Measurements from ENCODE around the gene AOPEP. TPM values are rescaled to one million over a fixed set of nuclear protein-coding genes. Genes with fewer than 3 reads are reported as not detected.

AOPEP gene
- polyA plus RNA-seq, 2 of the 4 experiments (the other 2 are of a cell fraction) = 226 to 266 TPM

DNA sequence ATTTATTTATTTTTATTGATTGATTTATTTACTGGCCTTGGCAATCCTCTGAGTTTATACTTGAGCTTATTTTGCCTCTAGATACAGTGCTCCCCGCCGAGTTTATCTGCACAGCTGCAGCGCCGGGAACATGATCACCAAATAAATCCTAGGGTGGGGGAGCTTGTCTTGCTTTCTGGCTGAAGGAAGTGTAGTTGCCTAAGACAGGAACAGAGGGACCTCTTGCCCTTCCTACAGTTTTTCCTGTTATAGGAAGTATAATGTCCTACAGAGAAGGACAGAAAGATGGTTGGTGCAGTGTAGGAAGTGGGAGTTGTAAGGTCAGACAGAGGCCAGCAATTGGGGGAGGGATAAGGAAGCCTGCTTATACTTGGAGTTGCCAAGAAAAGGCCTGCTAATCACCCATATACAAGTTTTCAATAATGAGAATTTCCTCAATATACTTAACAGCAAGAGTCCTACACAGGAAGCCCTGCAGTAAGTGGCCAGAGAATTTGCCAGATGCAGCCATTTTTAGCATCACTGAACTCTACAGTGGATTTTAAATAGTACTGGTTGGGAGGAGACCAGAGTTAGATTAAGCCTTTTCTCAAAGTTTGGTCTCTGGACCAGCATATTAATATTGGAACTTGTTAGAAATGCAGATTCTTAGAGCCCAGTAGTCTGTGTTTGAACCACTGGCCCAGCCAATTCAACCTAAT is 7.7 kb downstream of the AOPEP start:
- ATAC-seq = no peak
- CTCF ChIA-PET = no interaction called here
- Histone ChIP-seq H3K4me1 (0 out of 3 replicates have a peak, but pooled peaks cover 3% of the 10 kb centered on the region), H3K4me2 (no peak overlapping the region), H3K4me3 (no peak overlapping the region), H3K9me3 (no peaks in the 10 kb centered on the region), H3K27ac (no peak overlapping the region)
- no peak for DNase-seq (ENCODE audit: low read depth in 1 of 2, low spot score in 1 of 2)
- POLR2A ChIA-PET = no interaction called here
- FAIRE-seq = no peak
- TF ChIP-seq BHLHE40 (IDR thresholded peaks at IDR 0.05; ENCODE audit: low read depth, low read length) = no peak
- TF ChIP-seq CEBPB (IDR thresholded peaks at IDR 0.05) = no peak
- no peak for TF ChIP-seq RCOR1 (IDR thresholded peaks at IDR 0.05; ENCODE audit: low read depth, low read length)
- no peak for TF ChIP-seq RFX5 (IDR thresholded peaks at IDR 0.05)
- TF ChIP-seq HDAC2 (IDR thresholded peaks at IDR 0.05) = no peak
- TF ChIP-seq HMGXB4 (CRISPR knock-in tag; IDR thresholded peaks at IDR 0.05; ENCODE audit: borderline replicate concordance) = no peak
- no peak for TF ChIP-seq POLR2A (IDR thresholded peaks at IDR 0.05; ENCODE audit: low read length)
- no peak for TF ChIP-seq SMC3 (IDR thresholded peaks at IDR 0.05)
- TF ChIP-seq ZSCAN20 (CRISPR knock-in tag; IDR thresholded peaks at IDR 0.05) = no peak
- no peak for TF ChIP-seq CHD4 (IDR thresholded peaks at IDR 0.05; ENCODE audit: borderline replicate concordance)
- TF ChIP-seq HOXA7 (CRISPR knock-in tag; IDR thresholded peaks at IDR 0.05) = no peak
- TF ChIP-seq JUNB (IDR thresholded peaks at IDR 0.05) = no peak
- WGBS (ENCODE audit: missing lambda C conversion rate) = 90% methylated on average over 4 of the region's 4 CpGs

- no peak for TF ChIP-seq CBX2 (IDR thresholded peaks at IDR 0.05; ENCODE audit: borderline replicate concordance, low read depth)
- no peak for TF ChIP-seq ZFP36 (IDR thresholded peaks at IDR 0.05; ENCODE audit: borderline replicate concordance, partially characterized antibody)
- no peak for TF ChIP-seq EP300 (IDR thresholded peaks at IDR 0.05)
- POLR2A ChIA-PET = interaction anchor here (1.0 kb wide), 1 partner anchor 10 kb away, joined by 3 read pairs; the partner anchor contains the start of gene AOPEP
- no peak overlapping the region for H3K4me3 ChIP-seq
- FAIRE-seq (no peak), DNase-seq (ENCODE audit: low read depth in 1 of 2, low spot score in 1 of 2) (no peak), ATAC-seq (no peak)
- no peak overlapping the region for H3K27ac ChIP-seq
- CTCF ChIA-PET = no interaction called here
- no peak overlapping the region for H3K4me2 ChIP-seq
- no peaks in the 10 kb centered on the region for H3K9me3 ChIP-seq
- 0 out of 3 replicates have a peak, but pooled peaks cover 3% of the 10 kb centered on the region for H3K4me1 ChIP-seq
Measured at GRCh38 chr9:94736759-94737158, 10.3 kb downstream of the AOPEP start.

GRCh38 chr9:94740145-94740840 is 13.8 kb downstream of the AOPEP start:
- H3K4me1 ChIP-seq = no peaks in the 10 kb centered on the region
- ChIA-PET CTCF (interaction anchor here (1.0 to 1.4 kb wide), 4 partner anchors 16 to 388 kb away, joined by 3 read pairs; no protein-coding TSS in a partner anchor), POLR2A (interaction anchor here (1.9 kb wide), 1 partner anchor 14 kb away, joined by 6 read pairs; the partner anchor contains the start of gene AOPEP)
- no peaks in the 10 kb centered on the region for H3K9me3 ChIP-seq
- no peak overlapping the region for H3K4me2 ChIP-seq
- peak; percentile 34 to 48; a peak in 2 of 6 replicates for ATAC-seq
- DNase-seq (ENCODE audit: low read depth in 1 of 2, low spot score in 1 of 2) = no peak
- H3K27ac ChIP-seq = no peak overlapping the region
- FAIRE-seq = no peak
- WGBS (ENCODE audit: missing lambda C conversion rate) = 79% methylated on average over 3 of the region's 3 CpGs
- H3K4me3 ChIP-seq = no peak overlapping the region
- TF ChIP-seq EP300 (IDR thresholded peaks at IDR 0.05) = no peak
- TF ChIP-seq, protein P1, sequence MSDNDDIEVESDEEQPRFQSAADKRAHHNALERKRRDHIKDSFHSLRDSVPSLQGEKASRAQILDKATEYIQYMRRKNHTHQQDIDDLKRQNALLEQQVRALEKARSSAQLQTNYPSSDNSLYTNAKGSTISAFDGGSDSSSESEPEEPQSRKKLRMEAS (IDR thresholded peaks at IDR 0.05) = no peak
- no peak for TF ChIP-seq MAFK (IDR thresholded peaks at IDR 0.05; ENCODE audit: partially characterized antibody)
- TF ChIP-seq, protein P2, sequence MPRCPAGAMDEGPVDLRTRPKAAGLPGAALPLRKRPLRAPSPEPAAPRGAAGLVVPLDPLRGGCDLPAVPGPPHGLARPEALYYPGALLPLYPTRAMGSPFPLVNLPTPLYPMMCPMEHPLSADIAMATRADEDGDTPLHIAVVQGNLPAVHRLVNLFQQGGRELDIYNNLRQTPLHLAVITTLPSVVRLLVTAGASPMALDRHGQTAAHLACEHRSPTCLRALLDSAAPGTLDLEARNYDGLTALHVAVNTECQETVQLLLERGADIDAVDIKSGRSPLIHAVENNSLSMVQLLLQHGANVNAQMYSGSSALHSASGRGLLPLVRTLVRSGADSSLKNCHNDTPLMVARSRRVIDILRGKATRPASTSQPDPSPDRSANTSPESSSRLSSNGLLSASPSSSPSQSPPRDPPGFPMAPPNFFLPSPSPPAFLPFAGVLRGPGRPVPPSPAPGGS (IDR thresholded peaks at IDR 0.05) = no peak
- no peak for TF ChIP-seq HEYL (CRISPR knock-in tag; IDR thresholded peaks at IDR 0.05)
- no peak for TF ChIP-seq SREBF2 (IDR thresholded peaks at IDR 0.05)
- no peak for TF ChIP-seq FOXS1 (CRISPR knock-in tag; IDR thresholded peaks at IDR 0.05)
- TF ChIP-seq, protein P3, sequence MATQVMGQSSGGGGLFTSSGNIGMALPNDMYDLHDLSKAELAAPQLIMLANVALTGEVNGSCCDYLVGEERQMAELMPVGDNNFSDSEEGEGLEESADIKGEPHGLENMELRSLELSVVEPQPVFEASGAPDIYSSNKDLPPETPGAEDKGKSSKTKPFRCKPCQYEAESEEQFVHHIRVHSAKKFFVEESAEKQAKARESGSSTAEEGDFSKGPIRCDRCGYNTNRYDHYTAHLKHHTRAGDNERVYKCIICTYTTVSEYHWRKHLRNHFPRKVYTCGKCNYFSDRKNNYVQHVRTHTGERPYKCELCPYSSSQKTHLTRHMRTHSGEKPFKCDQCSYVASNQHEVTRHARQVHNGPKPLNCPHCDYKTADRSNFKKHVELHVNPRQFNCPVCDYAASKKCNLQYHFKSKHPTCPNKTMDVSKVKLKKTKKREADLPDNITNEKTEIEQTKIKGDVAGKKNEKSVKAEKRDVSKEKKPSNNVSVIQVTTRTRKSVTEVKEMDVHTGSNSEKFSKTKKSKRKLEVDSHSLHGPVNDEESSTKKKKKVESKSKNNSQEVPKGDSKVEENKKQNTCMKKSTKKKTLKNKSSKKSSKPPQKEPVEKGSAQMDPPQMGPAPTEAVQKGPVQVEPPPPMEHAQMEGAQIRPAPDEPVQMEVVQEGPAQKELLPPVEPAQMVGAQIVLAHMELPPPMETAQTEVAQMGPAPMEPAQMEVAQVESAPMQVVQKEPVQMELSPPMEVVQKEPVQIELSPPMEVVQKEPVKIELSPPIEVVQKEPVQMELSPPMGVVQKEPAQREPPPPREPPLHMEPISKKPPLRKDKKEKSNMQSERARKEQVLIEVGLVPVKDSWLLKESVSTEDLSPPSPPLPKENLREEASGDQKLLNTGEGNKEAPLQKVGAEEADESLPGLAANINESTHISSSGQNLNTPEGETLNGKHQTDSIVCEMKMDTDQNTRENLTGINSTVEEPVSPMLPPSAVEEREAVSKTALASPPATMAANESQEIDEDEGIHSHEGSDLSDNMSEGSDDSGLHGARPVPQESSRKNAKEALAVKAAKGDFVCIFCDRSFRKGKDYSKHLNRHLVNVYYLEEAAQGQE (IDR thresholded peaks at IDR 0.05) = no peak
- no peak for TF ChIP-seq RNF2 (IDR thresholded peaks at IDR 0.05; ENCODE audit: borderline replicate concordance, low read depth)
- no peak for TF ChIP-seq KDM5A (IDR thresholded peaks at IDR 0.05)
- no peak for TF ChIP-seq POLR2A (IDR thresholded peaks at IDR 0.05; ENCODE audit: low read length)
- no peak for TF ChIP-seq RARB (CRISPR knock-in tag; IDR thresholded peaks at IDR 0.05)
- no peak for TF ChIP-seq NPAS2 (CRISPR knock-in tag; IDR thresholded peaks at IDR 0.05; ENCODE audit: borderline replicate concordance)
- TF ChIP-seq ATOH8 (CRISPR knock-in tag; IDR thresholded peaks at IDR 0.05; ENCODE audit: low read depth) = no peak
